ENCODE measurements around the gene LCT. TPM values are rescaled to one million over a fixed set of nuclear protein-coding genes. Genes with fewer than 3 reads are reported as not detected.

The LCT gene
- total and polyA plus RNA-seq, 9 of the 15 experiments (the other 6 are each of a cell fraction or from before 2014, with no cell fraction given) = 0.01 to 0.04 (median 0.03) TPM; not detected in 4

DNA sequence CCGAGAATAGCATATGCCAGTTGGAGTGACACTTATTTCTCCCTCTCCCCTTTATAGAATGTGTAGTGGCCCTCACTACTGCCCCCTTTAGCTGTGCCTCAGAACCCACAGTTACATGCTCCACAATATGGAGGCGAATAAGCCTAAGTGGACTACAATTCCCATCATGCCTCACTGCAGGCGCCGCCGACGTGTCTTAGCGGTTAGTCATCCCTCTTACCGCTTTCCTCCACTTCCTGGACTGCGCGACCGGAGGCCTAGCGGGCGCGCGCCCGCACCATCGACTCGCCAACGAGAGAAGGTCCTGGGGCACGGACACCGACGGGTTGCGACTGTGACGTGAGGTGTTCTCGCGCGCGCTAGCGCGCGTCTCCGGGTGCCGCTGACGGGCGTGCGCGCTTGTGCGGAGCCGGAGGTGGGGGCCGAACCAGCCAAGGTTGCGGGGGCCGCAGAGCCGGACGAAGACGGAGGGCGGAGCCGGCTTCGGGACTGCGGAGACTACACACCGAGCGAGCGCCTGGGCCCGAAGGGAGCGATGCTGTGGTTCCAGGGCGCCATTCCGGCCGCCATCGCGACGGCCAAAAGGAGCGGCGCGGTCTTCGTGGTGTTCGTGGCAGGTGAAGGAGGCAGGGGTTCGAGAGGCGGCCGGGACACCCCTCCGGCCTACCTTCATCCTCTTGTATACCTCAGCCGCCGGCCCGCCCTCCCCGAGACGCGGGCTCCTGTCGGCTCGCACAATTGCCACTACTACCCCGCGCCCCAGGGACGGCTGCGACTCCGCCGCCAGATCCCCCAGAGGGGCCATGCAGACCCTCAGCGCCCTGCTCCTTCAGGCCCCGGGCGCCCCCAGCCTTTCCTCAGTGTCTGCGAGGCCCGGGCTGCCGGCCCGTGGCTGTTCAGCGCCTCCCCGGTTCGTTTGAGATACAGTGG is 95.3 kb downstream of the LCT start, which contains the start of gene UBXN4 (continued):
- TF ChIP-seq, protein P1, sequence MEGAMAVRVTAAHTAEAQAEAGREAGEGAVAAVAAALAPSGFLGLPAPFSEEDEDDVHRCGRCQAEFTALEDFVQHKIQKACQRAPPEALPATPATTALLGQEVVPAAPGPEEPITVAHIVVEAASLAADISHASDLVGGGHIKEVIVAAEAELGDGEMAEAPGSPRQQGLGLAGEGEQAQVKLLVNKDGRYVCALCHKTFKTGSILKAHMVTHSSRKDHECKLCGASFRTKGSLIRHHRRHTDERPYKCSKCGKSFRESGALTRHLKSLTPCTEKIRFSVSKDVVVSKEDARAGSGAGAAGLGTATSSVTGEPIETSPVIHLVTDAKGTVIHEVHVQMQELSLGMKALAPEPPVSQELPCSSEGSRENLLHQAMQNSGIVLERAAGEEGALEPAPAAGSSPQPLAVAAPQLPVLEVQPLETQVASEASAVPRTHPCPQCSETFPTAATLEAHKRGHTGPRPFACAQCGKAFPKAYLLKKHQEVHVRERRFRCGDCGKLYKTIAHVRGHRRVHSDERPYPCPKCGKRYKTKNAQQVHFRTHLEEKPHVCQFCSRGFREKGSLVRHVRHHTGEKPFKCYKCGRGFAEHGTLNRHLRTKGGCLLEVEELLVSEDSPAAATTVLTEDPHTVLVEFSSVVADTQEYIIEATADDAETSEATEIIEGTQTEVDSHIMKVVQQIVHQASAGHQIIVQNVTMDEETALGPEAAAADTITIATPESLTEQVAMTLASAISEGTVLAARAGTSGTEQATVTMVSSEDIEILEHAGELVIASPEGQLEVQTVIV (CRISPR knock-in tag; IDR thresholded peaks at IDR 0.05; ENCODE audit: borderline replicate concordance) = no peak
- TF ChIP-seq ZNF507 (tag; conservative IDR thresholded peaks at IDR 0.05) = no peak
- no peak for TF ChIP-seq NFATC3 (IDR thresholded peaks at IDR 0.05)
- TF ChIP-seq ZNF57 (CRISPR knock-in tag; IDR thresholded peaks at IDR 0.05) = no peak
- TF ChIP-seq, protein P2, sequence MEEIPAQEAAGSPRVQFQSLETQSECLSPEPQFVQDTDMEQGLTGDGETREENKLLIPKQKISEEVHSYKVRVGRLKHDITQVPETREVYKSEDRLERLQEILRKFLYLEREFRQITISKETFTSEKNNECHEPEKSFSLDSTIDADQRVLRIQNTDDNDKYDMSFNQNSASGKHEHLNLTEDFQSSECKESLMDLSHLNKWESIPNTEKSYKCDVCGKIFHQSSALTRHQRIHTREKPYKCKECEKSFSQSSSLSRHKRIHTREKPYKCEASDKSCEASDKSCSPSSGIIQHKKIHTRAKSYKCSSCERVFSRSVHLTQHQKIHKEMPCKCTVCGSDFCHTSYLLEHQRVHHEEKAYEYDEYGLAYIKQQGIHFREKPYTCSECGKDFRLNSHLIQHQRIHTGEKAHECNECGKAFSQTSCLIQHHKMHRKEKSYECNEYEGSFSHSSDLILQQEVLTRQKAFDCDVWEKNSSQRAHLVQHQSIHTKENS (CRISPR knock-in tag; IDR thresholded peaks at IDR 0.05) = no peak
- no peak for TF ChIP-seq SMAD2 (IDR thresholded peaks at IDR 0.05; ENCODE audit: low read depth, low read length)
- TF ChIP-seq, protein P3, sequence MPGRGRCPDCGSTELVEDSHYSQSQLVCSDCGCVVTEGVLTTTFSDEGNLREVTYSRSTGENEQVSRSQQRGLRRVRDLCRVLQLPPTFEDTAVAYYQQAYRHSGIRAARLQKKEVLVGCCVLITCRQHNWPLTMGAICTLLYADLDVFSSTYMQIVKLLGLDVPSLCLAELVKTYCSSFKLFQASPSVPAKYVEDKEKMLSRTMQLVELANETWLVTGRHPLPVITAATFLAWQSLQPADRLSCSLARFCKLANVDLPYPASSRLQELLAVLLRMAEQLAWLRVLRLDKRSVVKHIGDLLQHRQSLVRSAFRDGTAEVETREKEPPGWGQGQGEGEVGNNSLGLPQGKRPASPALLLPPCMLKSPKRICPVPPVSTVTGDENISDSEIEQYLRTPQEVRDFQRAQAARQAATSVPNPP (IDR thresholded peaks at IDR 0.05; ENCODE audit: borderline replicate concordance, insufficient read depth, insufficient read length) = no peak
- TF ChIP-seq ZNF445 (CRISPR knock-in tag; IDR thresholded peaks at IDR 0.05; ENCODE audit: low read depth) = no peak
- TF ChIP-seq TCF3 (CRISPR knock-in tag; IDR thresholded peaks at IDR 0.05) = no peak
- no peak for TF ChIP-seq NR2C2 (CRISPR knock-in tag; IDR thresholded peaks at IDR 0.05)
- no peak for TF ChIP-seq NR2C2 (tag; IDR thresholded peaks at IDR 0.05)
- TF ChIP-seq LEF1 (IDR thresholded peaks at IDR 0.05) = no peak
- TF ChIP-seq FOXA3 (CRISPR knock-in tag; conservative IDR thresholded peaks at IDR 0.05 in 1 of 2, IDR thresholded peaks at IDR 0.05 in 1 of 2) = no peak
- TF ChIP-seq, protein P4, sequence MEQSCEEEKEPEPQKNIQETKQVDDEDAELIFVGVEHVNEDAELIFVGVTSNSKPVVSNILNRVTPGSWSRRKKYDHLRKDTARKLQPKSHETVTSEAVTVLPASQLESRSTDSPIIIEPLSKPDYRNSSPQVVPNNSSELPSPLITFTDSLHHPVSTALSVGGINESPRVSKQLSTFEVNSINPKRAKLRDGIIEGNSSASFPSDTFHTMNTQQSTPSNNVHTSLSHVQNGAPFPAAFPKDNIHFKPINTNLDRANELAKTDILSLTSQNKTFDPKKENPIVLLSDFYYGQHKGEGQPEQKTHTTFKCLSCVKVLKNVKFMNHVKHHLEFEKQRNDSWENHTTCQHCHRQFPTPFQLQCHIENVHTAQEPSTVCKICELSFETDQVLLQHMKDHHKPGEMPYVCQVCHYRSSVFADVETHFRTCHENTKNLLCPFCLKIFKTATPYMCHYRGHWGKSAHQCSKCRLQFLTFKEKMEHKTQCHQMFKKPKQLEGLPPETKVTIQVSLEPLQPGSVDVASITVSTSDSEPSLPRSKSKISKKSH (CRISPR knock-in tag; IDR thresholded peaks at IDR 0.05) = no peak
- TF ChIP-seq NCOA6 (IDR thresholded peaks at IDR 0.05) = no peak
- no peak for TF ChIP-seq MLX (CRISPR knock-in tag; conservative IDR thresholded peaks at IDR 0.05)
- peak; percentile 97 for TF ChIP-seq FOSL1 (tag; conservative IDR thresholded peaks at IDR 0.05)
- TF ChIP-seq ZNF253 (CRISPR knock-in tag; conservative IDR thresholded peaks at IDR 0.05) = no peak
- no peak for TF ChIP-seq TRIM24 (IDR thresholded peaks at IDR 0.05)
- TF ChIP-seq FOXM1 (IDR thresholded peaks at IDR 0.05; ENCODE audit: low read depth) = no peak
- TF ChIP-seq FOXM1 (CRISPR knock-in tag; IDR thresholded peaks at IDR 0.05; ENCODE audit: low read depth) = no peak

Measured in K562 (cell line).